Hepatocyte (in vitro differentiated cells): ENCODE results near the gene PDSS2. TPM values are rescaled to one million over a fixed set of nuclear protein-coding genes. Genes with fewer than 3 reads are reported as not detected.

Source experiments
- DNase-seq: peaks from one replicate; pipeline ENCODE4 v3.0.0-alpha.2; 2016; ENCODE audit warnings: low spot score
- H2AFZ ChIP-seq: fragments of 200-600 bp; sonication (generic); 2 replicates; pipeline ENCODE4 v1.6.0; 2016; ENCODE audit warnings: antibody characterized with exemption, mild to moderate bottlenecking
- H3K27ac ChIP-seq: fragments of 200-600 bp; sonication (generic); 2 replicates; pipeline ENCODE4 v1.5.1; 2016; ENCODE audit warnings: mild to moderate bottlenecking
- H3K27me3 ChIP-seq: fragments of 200-600 bp; sonication (generic); 2 replicates; pipeline ENCODE4 v1.6.1; 2016
- H3K36me3 ChIP-seq: fragments of 200-600 bp; sonication (generic); replicated peaks from 2 replicates; pipeline ENCODE4 v1.5.1; 2016; ENCODE audit warnings: low read depth; ENCODE audit not compliant: insufficient read depth
- H3K4me1 ChIP-seq: fragments of 200-600 bp; sonication (generic); 2 replicates; pipeline ENCODE4 v1.5.1; 2016; ENCODE audit warnings: mild to moderate bottlenecking, moderate library complexity; ENCODE audit not compliant: insufficient read depth
- H3K4me2 ChIP-seq: fragments of 200-600 bp; sonication (generic); 2 replicates; pipeline ENCODE4 v1.6.0; 2016
- H3K4me3 ChIP-seq: fragments of 200-600 bp; sonication (generic); 2 replicates; pipeline ENCODE4 v1.5.1; 2016; ENCODE audit warnings: mild to moderate bottlenecking
- H3K79me2 ChIP-seq: fragments of 200-600 bp; sonication (generic); 2 replicates; pipeline ENCODE4 v1.6.0; 2017; ENCODE audit warnings: mild to moderate bottlenecking
- H3K9me2 ChIP-seq: fragments of 200-600 bp; sonication (generic); replicated peaks from 2 replicates; pipeline ENCODE4 v1.6.0; 2017; ENCODE audit warnings: mild to moderate bottlenecking; ENCODE audit not compliant: insufficient read depth
- H3K9me3 ChIP-seq: fragments of 200-600 bp; sonication (generic); 2 replicates; pipeline ENCODE4 v1.5.1; 2016; ENCODE audit warnings: low read depth, mild to moderate bottlenecking
- H4K20me1 ChIP-seq: fragments of 200-600 bp; sonication (generic); 2 replicates; pipeline ENCODE4 v1.6.0; 2016; ENCODE audit warnings: mild to moderate bottlenecking; ENCODE audit not compliant: insufficient read depth, poor library complexity, severe bottlenecking
- EZH2 ChIP-seq: fragments of 200-600 bp; sonication (generic); IDR thresholded peaks from 2 replicates; pipeline ENCODE4 v1.6.1; 2016; ENCODE audit warnings: antibody characterized with exemption, mild to moderate bottlenecking, borderline replicate concordance
- EZH2phosphoT487 ChIP-seq: fragments of 200-600 bp; sonication (generic); IDR thresholded peaks from one replicate; pipeline ENCODE4 v1.6.1; 2018; ENCODE audit warnings: antibody characterized with exemption, mild to moderate bottlenecking, low read depth, moderate library complexity; ENCODE audit not compliant: unreplicated experiment, severe bottlenecking
- WGBS: methylation state at CpG from one replicate; pipeline ENCODE4 v1.1.6; 2016; ENCODE audit warnings: low lambda C conversion rate; ENCODE audit errors: missing lambda C conversion rate; 5-methylcytosine and 5-hydroxymethylcytosine counted together
- polyA plus RNA-seq: library from polyadenylated mRNA; unstranded; fragments of >200 nt; fragmentation: Nextera tagmentation; extraction: Ambion mirVana; gene quantifications from 2 replicates; pipeline ENCODE4 v1.2.1, GENCODE V29; 2016
- total RNA-seq: library from RNA; depleted of rRNA; stranded (reverse); fragments of >200 nt; gene quantifications from 2 replicates; pipeline ENCODE4 v1.2.3, GENCODE V29; 2014
- TF ChIP-seq, protein P1 (sequence below): fragments of 200-600 bp; sonication (generic); IDR thresholded peaks from 2 replicates; pipeline ENCODE4 v1.5.1; 2016; ENCODE audit warnings: antibody characterized with exemption, mild to moderate bottlenecking; ENCODE audit not compliant: poor library complexity

Gene PDSS2
- total and polyA plus RNA-seq, 2 experiments from 2014 or later = 15.3 to 18.2 TPM

DNA sequence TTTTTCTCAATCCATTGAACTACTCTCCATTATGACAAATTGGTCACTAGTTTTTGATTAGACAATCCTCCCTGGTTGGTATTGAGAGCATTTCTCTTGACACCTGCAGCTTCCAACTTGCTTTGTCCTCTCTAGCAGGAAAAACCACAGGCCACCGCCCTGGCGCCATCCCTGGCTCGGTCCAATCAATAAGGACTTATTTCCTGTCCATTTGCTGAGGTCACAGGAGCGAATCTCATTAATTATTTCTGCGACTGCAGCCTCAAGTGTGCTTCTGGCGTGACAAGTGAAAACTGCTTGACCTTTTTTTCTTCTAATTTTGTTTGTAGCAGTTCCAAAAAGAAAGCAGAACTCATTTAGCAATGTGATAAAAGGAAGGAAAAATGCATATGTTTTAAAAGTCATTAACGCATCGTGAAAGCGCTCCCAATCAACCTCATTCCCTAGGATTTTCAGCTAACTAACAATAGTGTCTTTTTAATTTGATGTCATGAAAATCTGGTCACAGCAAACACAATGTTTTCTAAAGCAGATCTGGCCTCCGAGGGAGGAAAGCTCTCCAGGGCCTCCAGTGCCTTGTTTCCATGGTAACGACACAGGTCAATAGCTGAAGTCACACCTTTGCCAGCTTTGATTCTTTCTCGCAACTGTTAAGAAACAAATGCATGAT lies 305.1 kb downstream of the PDSS2 start:
- Histone ChIP-seq H3K4me1 (peaks cover 32% of the 10 kb centered on the region), H3K27me3 (no peaks in the 10 kb centered on the region), H3K4me2 (peak overlapping the region; percentile 41), H3K9me2 (no peaks in the 10 kb centered on the region), H3K27ac (peak overlapping the region; percentile 76), H3K36me3 (no peaks in the 10 kb centered on the region), H4K20me1 (no peaks in the 10 kb centered on the region), H3K4me3 (no peak overlapping the region), H3K79me2 (no peaks in the 10 kb centered on the region), H3K9me3 (no peaks in the 10 kb centered on the region), H2AFZ (no peak overlapping the region)
- 68% methylated on average over 12 of the region's 12 CpGs for WGBS
- peak; percentile 66 for DNase-seq
- no peak for TF ChIP-seq EZH2
- TF ChIP-seq, protein P1, sequence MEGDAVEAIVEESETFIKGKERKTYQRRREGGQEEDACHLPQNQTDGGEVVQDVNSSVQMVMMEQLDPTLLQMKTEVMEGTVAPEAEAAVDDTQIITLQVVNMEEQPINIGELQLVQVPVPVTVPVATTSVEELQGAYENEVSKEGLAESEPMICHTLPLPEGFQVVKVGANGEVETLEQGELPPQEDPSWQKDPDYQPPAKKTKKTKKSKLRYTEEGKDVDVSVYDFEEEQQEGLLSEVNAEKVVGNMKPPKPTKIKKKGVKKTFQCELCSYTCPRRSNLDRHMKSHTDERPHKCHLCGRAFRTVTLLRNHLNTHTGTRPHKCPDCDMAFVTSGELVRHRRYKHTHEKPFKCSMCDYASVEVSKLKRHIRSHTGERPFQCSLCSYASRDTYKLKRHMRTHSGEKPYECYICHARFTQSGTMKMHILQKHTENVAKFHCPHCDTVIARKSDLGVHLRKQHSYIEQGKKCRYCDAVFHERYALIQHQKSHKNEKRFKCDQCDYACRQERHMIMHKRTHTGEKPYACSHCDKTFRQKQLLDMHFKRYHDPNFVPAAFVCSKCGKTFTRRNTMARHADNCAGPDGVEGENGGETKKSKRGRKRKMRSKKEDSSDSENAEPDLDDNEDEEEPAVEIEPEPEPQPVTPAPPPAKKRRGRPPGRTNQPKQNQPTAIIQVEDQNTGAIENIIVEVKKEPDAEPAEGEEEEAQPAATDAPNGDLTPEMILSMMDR = no peak
- TF ChIP-seq EZH2phosphoT487 = no peak

DNA sequence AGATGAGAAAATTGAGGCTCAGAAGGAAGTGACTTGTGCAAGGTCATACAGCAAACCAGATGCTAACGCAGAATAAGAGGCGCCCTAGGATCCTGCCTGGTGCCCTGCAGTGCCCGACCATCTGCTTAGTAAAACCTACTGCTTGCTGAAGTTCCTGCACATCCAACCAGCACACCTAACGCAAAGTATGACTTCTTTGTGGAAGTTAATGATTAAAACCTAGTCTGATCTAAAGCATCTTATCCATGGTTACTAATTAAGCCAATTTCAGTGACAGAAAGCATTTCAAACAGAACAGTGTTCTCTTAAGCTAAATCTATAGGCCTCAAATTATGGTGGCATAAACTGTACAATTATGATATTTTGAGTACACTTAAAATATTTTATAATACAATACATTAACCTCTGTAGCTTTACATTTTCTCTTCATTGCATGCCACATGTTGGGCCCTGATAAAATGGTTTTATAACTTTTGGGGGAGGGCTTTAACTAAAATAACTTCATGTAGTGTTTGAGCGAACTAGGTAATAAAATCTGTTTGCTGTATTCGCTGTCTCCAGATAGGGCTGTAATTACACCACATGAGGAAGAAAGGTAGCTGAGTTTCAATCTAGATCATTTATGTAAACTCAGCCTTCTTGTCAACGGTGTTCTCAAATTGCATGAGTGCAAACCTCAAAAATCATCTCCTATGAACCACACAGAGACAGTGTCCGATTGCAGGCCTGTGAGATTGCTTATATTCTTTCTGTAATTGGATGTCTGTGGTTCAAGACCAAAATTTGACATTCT lies 306.5 kb downstream of the PDSS2 start:
- TF ChIP-seq, protein P1 = no peak
- TF ChIP-seq EZH2 (no peak), EZH2phosphoT487 (no peak)
- no peaks in the 10 kb centered on the region for H3K36me3 ChIP-seq
- H3K4me3 ChIP-seq = no peak overlapping the region
- peak; percentile 52 for DNase-seq
- peaks cover 32% of the 10 kb centered on the region for H3K4me1 ChIP-seq
- H3K4me2 ChIP-seq = peak overlapping the region; percentile 41
- H4K20me1 ChIP-seq = no peaks in the 10 kb centered on the region
- peak overlapping the region; percentile 76 for H3K27ac ChIP-seq
- no peak overlapping the region for H2AFZ ChIP-seq
- no peaks in the 10 kb centered on the region for H3K9me3 ChIP-seq
- H3K79me2 ChIP-seq = no peaks in the 10 kb centered on the region
- no peaks in the 10 kb centered on the region for H3K9me2 ChIP-seq
- 41% methylated on average over 8 of the region's 8 CpGs for WGBS
- no peaks in the 10 kb centered on the region for H3K27me3 ChIP-seq

DNA sequence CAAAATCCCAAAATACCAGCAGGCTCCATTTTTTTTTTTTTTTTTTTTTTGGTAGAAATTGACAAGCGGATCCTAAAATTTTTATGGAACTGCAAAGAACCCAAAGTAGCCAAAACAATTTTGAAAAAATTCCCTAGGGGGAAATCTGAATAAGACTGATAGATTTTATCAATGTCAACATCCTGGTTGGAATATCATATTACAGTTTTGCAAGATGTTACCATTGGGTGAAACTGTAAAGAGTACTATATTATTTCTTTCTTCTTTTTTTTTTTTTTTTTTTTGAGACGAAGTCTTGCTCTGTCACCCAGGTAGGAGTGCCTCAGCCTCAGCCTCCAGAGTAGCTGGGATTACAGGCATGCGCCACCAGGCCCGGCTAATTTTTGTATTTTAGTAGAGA lies 314.7 kb downstream of the PDSS2 start:
- 98% methylated on average over 4 of the region's 4 CpGs for WGBS
- no peak overlapping the region for H3K4me2 ChIP-seq
- H3K9me2 ChIP-seq = no peaks in the 10 kb centered on the region
- no peaks in the 10 kb centered on the region for H3K79me2 ChIP-seq
- TF ChIP-seq, protein P1 = no peak
- no peak for TF ChIP-seq EZH2
- no peak for TF ChIP-seq EZH2phosphoT487
- no peak overlapping the region for H3K27ac ChIP-seq
- H3K9me3 ChIP-seq = no peaks in the 10 kb centered on the region
- no peaks in the 10 kb centered on the region for H3K27me3 ChIP-seq
- no peak for DNase-seq
- no peaks in the 10 kb centered on the region for H3K36me3 ChIP-seq
- no peaks in the 10 kb centered on the region for H4K20me1 ChIP-seq
- no peak overlapping the region for H3K4me3 ChIP-seq
- no peaks in the 10 kb centered on the region for H3K4me1 ChIP-seq
- H2AFZ ChIP-seq = no peak overlapping the region
